NCI-H2081 (cell line): ENCODE measurements around the gene NOC2L.

Experiments used
- DNase-seq, 2 experiments: peaks; one replicate each; lab custom pipeline; 2025; lab: John Stamatoyannopoulos, UW

The NOC2L gene

DNA sequence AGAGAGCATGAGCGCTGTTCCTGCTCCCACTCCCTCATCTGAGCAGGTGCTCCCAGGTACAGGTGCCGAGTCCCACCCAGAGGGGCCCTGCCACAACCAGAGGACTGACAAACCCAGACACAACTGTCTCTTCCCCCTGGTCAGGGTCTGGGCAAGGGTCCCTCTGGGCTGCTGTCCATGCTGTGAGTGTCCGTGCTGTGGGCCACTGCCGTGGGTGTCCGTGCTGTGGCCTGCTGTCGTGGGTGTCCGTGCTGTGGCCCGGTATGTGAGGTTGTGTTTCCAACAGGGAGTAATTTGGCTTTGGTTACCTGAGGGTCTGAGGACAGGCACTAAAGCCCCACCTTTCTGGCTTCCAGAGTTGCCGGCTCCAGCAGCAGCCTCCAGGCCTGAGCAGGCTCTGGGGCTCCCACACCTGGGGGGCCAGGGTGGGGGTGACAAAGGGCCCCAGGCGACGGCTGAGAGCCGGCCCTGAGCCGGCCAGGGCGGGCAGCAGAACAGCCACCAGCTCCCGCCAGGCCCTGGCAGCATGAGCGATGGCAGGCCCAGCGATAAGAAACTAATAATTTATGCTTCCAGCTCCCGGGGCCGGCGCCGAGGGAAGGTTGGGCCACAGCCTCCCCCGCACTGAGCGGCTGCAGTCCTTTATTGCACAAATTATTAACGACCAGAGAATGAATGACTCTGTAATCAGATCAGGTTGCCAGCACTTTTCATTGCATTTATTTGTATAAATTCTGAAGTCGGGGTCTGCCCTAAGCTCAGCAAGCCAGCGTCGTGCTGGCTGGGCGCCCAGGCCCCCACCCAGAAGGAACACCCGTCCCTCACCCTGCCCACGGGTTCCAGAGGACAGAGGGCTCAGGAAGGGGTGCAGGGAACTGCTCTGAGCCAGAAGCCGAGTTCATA is 42.6 kb downstream of the NOC2L start:
- DNase-seq: peak in 1 of 2 experiments; percentile 53

GRCh38 chr1:915295-916172 is 43.5 kb downstream of the NOC2L start:
- no peak for DNase-seq

DNA sequence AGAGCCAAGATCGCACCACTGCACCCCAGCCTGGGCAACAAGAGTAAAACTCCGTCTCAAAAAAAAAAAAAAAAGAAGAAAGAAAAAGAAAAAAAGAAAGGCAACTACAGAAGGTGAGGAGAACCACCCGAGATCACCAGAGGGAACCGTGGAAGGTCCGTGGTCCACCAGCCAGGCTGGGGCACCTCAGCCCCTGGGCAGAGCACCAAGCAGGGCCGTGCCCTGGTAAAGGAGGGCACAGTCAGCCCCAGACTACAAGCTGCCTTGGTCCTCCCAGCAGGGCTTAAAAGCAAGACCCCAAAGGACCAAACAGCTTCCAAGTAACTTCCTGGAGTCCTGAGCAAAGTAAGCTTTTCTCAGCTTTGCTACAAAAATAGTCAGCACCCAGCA is 44.2 kb downstream of the NOC2L start:
- no peak for DNase-seq

DNA sequence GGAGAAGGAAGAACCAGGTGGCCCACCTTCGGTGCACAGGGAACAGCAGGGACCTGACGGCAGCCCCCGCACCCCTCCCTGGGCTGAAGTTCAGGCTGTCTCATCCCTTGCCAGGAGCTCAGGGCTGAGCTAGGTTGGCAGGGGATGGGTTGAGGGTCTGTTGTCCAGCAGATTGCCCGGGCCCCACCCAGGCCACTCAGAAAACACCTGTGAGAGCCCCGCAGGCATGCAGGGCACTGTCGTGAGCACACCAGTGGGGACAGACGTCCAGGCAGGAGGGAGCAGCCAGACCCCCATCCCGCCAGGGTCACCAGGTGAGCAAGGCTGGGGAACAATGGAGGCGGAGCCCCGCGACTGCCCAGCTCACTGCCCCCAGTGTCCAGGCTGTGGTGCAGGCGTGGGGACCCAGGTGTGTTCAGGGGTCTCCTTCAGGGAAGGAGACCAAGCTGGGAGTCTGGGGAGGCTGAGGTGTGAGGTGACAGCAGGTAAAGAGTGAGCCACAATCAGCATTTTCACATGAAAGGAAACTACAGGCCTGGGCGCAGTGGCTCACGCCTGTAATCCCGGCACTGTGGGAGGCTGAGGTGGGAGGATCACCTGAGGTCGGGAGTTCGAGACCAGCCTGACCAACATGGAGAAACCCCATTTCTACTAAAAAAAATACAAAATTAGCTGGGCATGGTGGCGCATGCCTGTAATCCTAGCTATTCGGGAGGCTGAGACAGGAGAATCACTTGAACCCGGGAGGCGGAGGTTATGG is 44.7 kb downstream of the NOC2L start:
- no peak for DNase-seq

DNA sequence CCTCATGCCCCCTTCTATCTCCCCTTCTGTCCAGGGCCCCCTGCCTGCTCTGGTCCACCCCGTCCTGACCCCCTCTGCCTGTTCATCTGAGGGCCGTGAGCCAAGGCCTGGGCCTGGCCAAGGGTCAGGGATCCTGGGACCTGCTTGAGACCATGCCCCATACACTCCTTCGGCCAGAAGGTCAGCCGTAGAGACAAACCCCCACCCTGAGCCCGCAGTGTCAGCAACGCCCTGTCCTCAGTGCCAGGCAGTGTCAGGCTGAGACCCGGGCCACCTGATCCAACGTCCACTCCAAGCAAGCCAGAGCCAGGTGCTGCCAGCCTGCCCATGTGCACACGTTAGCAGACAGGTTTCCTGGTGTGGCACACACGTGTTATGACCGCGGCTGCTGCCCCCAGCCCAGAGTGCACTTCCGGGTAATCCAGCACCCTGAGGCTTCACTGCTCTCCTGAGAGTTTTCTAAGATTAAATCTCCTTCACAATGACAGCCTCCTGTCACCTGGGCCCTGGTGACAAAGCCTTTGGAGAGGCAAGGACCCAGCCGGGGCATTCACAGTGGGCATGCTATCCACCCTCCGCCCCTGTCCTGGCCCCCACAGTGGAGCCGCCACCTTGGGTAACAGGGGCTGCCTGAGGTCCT is 45.4 kb downstream of the NOC2L start:
- DNase-seq: no peak

DNA sequence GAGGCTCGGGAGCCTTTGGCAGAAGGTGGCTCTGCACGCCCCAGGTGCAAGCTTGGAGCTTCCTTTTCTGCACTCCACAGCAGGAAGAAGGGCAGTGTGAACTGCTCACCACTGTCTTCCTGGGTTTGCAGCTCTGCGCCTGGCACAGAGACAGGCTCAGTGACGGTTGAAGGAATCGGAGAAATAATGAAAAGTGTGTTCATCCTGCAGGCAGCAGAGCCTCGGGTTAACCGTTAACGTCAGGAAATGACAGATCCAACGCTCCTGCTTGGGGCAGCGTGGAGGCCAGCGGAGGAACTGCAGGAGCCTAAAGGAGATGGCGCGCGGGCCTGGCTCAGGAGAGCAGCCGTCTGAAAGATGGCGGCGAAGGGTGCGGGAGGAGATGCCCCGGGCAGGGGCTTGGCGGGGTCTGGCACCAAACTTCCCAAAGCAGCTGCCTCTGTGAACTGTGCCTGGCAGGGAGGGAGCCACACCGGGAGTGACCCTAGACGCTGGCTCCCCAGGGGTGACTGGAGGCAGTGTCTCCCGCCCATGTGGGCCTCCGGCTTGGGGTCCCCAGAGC is 46.2 kb downstream of the NOC2L start:
- DNase-seq: no peak

- no peak for DNase-seq
Observed at GRCh38 chr1:911875-912739, 46.9 kb downstream of the NOC2L start.

GRCh38 chr1:910881-911721 is 48.0 kb downstream of the NOC2L start:
- DNase-seq: peak in 1 of 2 experiments; percentile 59

- no peak for DNase-seq
Observed at GRCh38 chr1:910311-910880, 48.7 kb downstream of the NOC2L start.

DNA sequence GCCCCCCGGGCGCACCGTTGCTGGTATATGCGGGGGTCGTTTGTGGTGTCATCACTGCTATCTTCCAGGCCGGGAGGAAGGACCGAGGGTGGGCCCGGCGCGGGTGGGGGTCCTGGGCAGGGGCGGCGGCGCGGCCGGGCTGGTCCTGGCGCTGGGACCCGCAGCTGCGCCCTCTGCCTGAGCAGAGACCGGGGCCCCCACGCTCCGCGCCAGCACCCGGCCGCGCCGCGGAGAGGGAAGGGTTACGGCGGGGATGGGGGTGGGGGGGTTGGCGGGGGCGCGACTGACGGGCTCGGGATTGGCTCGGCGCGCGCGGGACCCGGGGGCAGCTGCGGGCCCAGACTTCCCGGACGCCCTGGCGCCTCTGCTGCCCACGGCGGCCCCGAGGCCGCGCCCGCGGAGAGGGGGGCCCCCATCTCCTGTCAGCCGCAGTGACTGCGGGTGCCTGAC is 49.2 kb downstream of the NOC2L start:
- DNase-seq: no peak

DNA sequence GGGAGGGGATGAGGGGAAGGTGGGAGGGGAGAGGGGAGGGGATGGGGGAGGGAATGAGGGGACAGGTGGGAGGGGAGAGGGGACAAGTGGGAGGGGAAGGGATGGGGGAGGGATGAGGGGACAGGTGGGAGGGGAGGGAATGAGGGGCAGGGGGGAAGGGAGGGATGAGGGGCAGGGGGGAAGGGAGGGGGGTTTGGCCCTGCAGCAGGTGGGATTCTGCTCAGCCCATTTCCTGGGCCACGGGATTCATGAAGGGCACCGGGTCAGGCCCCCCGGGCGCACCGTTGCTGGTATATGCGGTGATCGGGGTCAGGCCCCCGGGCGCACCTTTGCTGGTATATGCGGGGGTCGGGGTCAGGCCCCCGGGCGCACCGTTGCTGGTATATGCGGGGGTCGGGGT is 50.4 kb downstream of the NOC2L start:
- no peak for DNase-seq

- DNase-seq: no peak
Observed at GRCh38 chr1:907611-908451, 51.2 kb downstream of the NOC2L start.

- DNase-seq: no peak
Observed at GRCh38 chr1:906600-907420, 52.2 kb downstream of the NOC2L start.

- no peak for DNase-seq
Observed at GRCh38 chr1:905811-906599, 53.1 kb downstream of the NOC2L start.

DNA sequence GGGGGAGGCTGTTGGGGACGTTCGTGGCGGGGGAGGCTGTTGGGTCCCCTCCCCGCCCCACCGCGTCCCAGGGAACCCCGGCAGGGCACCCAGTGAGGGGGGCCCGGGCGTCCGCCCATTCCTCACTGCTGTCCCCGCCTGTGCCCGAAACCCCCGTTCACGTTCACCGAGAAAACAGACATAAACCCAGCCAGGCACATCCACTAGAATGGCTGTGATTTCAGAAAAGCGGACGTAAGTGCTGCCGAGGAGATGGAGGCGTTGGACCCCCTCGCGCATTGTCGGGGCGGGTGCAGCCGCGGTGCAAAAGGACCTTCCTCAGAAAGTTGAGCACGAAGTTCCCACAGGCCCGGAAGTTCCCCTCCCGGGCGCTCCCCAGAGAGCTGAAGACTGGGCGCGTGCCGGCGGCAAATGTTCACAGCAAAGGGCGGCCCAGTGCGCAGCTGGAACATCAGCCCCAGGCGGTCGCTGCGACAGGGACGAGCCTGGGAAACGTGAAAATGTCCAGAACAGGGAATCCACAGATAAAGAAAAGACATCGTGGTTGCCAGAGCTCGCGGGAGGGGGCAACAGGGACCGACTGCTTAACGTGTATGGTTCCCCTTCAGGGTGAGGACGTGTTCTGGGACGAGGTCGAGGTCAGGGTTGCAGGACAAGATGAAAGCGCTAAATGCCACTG is 53.8 kb downstream of the NOC2L start:
- DNase-seq: peak in 1 of 2 experiments; percentile 39
